ENCODE measurements around the gene TP53INP2. TPM values are rescaled to one million over a fixed set of nuclear protein-coding genes. Genes with fewer than 3 reads are reported as not detected.

TP53INP2 gene
- total and polyA plus RNA-seq, 2 donors (not counting 3 experiments of a cell fraction or from before 2014, with no cell fraction given): 18.3 to 30.5 TPM

GRCh38 chr20:34724172-34724571 is 20.0 kb downstream of the TP53INP2 start:
- Histone ChIP-seq H3K36me3 (ENCODE audit: control insufficient read depth in 2 of 2, extremely low read depth in 1 of 2, insufficient read depth in 2 of 2, low read length in 2 of 2) (peaks cover 0 to 3% of the 10 kb centered on the region in 2 experiments), H4K20me1 (replicated peaks; ENCODE audit: control insufficient read depth, extremely low read depth, insufficient read depth, low read length) (no peaks in the 10 kb centered on the region), H3K27me3 (ENCODE audit: control insufficient read depth in 2 of 2, insufficient read depth in 2 of 2, low read length in 2 of 2) (no peaks in the 10 kb centered on the region), H3K79me2 (ENCODE audit: control insufficient read depth, insufficient read depth, low read length) (no peaks in the 10 kb centered on the region), H3K9me1 (replicated peaks; ENCODE audit: control insufficient read depth, extremely low read depth, insufficient read depth, low read length) (no peaks in the 10 kb centered on the region), H3K4me2 (ENCODE audit: insufficient read depth, low read length) (no peak overlapping the region), H3K27ac (ENCODE audit: insufficient read depth, low read depth, low read length) (no peak overlapping the region), H2AFZ (ENCODE audit: low read depth, low read length) (no peak overlapping the region), H3K4me1 (ENCODE audit: control insufficient read depth, extremely low read depth, insufficient read depth, low read length) (no peaks in the 10 kb centered on the region), H3K9ac (replicated peaks; ENCODE audit: extremely low read depth, insufficient read depth, low read length) (no peak overlapping the region), H3K4me3 (replicated peaks in 1 of 3; ENCODE audit: insufficient read depth in 1 of 3, low read depth in 1 of 3, low read length in 3 of 3) (no peak overlapping the region), H3K9me3 (replicated peaks; ENCODE audit: control insufficient read depth, insufficient read depth, low read length) (no peaks in the 10 kb centered on the region)
- no peak for TF ChIP-seq MYC (IDR thresholded peaks at IDR 0.05; ENCODE audit: low read depth, low read length)
- TF ChIP-seq GATA2 (IDR thresholded peaks at IDR 0.05; ENCODE audit: insufficient read depth, insufficient read length, low read depth, low read length): no peak
- no peak for TF ChIP-seq FOS (IDR thresholded peaks at IDR 0.05; ENCODE audit: borderline replicate concordance, insufficient read depth, low read length)
- no peak for TF ChIP-seq CTCF (IDR thresholded peaks at IDR 0.05; ENCODE audit: extremely low read depth in 1 of 2, insufficient read depth in 1 of 2, low read depth in 1 of 2, low read length in 2 of 2)
- TF ChIP-seq EZH2 (IDR thresholded peaks at IDR 0.05; ENCODE audit: borderline replicate concordance, low read depth, low read length, severe bottlenecking): no peak
- TF ChIP-seq JUN (IDR thresholded peaks at IDR 0.05; ENCODE audit: borderline replicate concordance, insufficient read depth, insufficient read length, low read depth): no peak
- no peak for TF ChIP-seq MAX (IDR thresholded peaks at IDR 0.05; ENCODE audit: insufficient read depth, insufficient read length)
- TF ChIP-seq POLR2A (IDR thresholded peaks at IDR 0.05; ENCODE audit: low read depth, low read length): no peak
- ChIA-PET CTCF (interaction anchor here (1.0 to 1.6 kb wide), 2 partner anchors 11 to 17 kb away, joined by 3 to 5 read pairs; no protein-coding TSS in a partner anchor), POLR2A (no interaction called here)
- intact Hi-C loops (cut with micrococcal nuclease) (no loop called here), dilution Hi-C loops (cut with MboI; ENCODE audit: extremely low pct_ligation_motif_present, low sequenced_read_pairs) (no loop called here)
- no TSS peak for BruUV-seq (replicated peaks)
- DNase-seq (ENCODE audit: low read depth, low spot score): no peak
- no peak for FAIRE-seq
